Subcutaneous adipose tissue (tissue), 4 donors: ENCODE measurements around the gene RCSD1. TPM values are rescaled to one million over a fixed set of nuclear protein-coding genes. Genes with fewer than 3 reads are reported as not detected.

Experiments used
- total RNA-seq, 4 donors: library from RNA; depleted of rRNA; stranded (reverse); fragments of >200 nt; gene quantifications; one replicate each; pipeline ENCODE4 v1.1.0, GENCODE V29; 2016
- TF ChIP-seq, protein P1 (sequence below): fragments of 450-650 bp; IDR thresholded peaks from one replicate; pipeline ENCODE4 v1.5.1; 2016; ENCODE audit warnings: low read depth, mild to moderate bottlenecking, control low read depth, antibody characterized with exemption, moderate library complexity

RCSD1 gene
- total RNA-seq, 4 donors from 2014 or later: 22.5 to 33.3 (median 28.7) TPM

DNA sequence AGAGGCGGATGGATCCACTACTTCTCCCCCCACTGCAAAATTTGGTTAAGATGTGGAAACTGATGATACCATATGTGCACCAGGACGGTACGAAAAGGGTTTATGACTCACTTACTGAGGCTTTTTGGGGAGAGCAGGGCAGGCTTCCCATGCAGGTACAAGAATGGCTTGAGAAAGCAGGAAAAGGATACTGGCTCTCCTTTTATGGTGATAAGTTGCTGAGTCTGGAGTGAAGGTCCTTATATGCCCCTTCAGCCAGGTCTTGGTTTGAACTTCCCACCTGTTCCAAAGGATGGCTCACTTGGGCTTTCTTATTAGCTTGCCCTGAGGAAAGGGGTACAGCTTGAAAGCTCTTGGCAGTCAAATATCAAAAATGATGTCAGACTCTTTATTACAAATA is 114.9 kb downstream of the RCSD1 start:
- TF ChIP-seq, protein P1, sequence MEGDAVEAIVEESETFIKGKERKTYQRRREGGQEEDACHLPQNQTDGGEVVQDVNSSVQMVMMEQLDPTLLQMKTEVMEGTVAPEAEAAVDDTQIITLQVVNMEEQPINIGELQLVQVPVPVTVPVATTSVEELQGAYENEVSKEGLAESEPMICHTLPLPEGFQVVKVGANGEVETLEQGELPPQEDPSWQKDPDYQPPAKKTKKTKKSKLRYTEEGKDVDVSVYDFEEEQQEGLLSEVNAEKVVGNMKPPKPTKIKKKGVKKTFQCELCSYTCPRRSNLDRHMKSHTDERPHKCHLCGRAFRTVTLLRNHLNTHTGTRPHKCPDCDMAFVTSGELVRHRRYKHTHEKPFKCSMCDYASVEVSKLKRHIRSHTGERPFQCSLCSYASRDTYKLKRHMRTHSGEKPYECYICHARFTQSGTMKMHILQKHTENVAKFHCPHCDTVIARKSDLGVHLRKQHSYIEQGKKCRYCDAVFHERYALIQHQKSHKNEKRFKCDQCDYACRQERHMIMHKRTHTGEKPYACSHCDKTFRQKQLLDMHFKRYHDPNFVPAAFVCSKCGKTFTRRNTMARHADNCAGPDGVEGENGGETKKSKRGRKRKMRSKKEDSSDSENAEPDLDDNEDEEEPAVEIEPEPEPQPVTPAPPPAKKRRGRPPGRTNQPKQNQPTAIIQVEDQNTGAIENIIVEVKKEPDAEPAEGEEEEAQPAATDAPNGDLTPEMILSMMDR: no peak

DNA sequence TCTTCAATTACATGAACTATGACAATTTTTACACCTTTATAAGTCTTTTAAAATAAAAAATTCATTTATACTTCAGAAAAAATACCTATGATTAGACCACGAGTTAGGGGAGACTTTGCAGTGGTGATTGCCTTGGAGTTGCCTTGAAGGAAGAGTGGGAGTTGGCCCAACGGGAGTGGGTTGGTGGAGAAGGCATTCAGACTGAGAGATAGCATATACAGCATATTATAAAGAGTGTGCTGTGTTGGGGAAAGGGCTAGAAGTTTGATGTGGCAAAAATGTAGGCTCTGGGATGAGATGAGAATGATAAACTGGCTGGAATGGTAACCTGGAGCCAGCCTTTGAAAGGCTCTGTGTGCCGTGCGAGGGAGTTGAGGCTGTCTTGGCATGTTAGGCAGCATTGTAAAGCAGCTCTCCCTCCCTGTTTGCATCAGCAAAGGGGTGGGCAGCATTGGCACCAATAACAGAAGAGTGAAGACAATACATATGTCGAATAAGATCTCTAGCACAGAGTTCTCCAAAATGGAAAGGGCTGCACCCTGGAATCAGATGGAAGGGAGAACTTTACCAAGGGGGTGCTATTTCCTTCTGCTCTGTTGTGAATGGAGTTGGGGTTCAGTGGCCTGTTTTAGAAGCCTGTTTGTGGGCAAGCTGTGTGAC is 116.1 kb downstream of the RCSD1 start:
- TF ChIP-seq, protein P1: no peak

DNA sequence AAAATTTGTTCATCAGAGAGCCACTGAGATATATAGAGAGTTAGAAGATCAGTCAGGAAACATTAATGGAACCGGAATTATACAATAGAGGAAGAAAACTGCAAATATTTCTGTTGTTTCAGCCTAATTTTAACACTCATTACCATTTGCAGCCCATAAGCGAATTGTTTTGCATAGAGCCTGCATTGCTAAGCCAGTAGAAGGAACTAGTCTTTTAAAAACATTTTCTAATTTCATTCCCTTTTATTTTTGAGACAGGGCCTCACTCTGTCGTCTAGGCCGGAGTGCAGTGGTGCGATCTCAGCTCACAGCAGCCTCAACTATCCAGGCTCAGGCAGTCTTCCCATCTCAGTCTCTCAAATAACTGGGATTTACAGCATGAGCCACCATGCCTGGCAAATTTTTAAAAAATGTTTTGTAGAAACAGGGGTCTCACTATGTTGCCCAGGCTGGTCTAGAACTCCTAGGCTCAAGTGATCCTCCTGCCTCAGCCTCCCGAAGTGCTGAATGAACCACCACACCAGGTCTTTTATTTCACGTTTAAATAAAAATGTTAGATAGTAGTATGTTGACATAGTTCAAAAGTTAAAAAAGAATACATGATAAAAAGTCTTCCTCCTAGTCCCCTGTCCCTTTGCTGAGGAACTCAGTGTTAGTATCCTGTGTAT is 117.1 kb downstream of the RCSD1 start:
- TF ChIP-seq, protein P1: no peak

DNA sequence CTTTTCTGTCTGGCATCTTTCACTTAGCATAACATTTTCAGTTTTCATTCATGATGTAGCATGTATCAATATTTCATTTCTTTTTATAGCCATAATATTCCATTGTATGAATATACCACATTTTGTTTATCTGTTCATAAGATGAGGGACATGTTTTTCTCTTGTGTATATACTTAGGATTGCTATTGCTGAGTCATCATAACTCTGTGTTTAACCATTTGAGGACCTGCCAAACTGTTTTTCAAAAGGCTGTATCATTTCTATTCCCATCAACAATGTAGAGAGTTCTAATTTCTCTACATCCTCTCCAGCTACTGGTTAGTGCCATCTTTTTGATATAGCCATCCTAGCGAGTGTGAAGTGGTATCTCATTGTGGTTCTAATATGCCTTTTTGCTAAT is 118.0 kb downstream of the RCSD1 start:
- TF ChIP-seq, protein P1: no peak

DNA sequence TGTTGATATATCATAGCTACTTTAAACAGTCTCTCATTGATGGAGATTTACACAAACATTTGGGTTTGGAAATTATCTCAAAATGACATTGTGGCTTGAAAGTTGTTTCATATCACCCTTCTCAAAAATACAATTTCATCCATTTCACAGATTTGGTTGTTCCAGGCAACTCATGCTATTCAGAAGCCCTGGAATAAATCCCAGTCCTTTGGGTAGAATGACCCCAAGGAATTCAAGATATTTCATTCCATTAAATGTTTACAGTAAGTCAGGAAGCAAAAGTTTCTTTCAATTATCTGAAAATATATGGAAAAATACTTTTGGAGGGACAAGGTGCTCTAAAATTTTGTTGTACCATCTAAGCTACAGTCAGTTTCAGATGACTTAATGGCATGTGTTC is 118.9 kb downstream of the RCSD1 start:
- TF ChIP-seq, protein P1: no peak

DNA sequence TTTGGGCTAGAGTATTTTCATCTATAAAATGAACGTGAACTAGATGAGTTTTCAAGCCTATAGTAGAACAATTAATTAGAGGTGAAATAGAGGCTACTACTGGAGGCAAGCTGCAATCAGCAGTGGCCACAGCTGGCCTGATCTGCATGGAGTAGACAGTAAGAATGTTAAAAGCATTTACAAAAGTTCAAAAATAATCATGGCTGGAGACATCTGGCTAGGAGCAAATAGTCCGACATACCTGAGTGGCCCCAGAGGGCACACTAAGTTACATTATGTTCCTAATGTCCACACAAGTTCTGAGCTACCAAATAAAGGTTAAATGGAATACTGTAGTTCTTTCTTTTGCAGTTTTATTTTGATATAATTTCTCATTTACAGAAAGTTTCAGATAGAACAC is 119.7 kb downstream of the RCSD1 start:
- TF ChIP-seq, protein P1: no peak

DNA sequence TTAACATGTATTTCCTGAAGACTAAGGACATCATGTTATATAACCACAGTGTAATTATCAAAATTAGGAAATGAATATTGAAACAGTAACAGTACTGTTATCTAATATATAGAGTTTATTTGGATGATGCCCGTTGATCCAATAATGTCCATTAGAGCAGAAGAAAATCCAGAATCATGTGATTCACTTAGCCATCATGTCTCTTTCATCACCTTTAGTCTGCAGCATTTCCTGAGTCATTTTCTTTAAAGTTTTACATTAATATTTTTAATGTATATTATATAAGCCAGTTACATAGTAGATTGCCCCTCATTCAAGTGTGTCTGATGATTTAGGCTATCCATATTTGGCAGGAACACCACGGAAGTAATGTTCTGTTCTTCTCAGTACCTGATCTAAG is 120.6 kb downstream of the RCSD1 start:
- TF ChIP-seq, protein P1: no peak
